ENCODE results near the gene UCK2. TPM values are rescaled to one million over a fixed set of nuclear protein-coding genes. Genes with fewer than 3 reads are reported as not detected.

UCK2 gene
- polyA plus RNA-seq, 3 donors, result 12.4 to 15.4 (median 12.8) TPM

GRCh38 chr1:165807613-165808012 lies 19.8 kb upstream of the UCK2 start:
- no peaks in the 10 kb centered on the region for H3K4me1 ChIP-seq (ENCODE audit: control insufficient read depth in 1 of 2, insufficient read depth in 2 of 2, low read length in 2 of 2)
- H3K79me2 ChIP-seq (ENCODE audit: insufficient read depth, low read length), result no peaks in the 10 kb centered on the region
- DNase-seq, result no peak
- H2AFZ ChIP-seq (ENCODE audit: insufficient read depth, low read depth, low read length, poor library complexity, severe bottlenecking), result no peak overlapping the region
- H3K9me3 Mint-ChIP-seq, result peaks cover 0 to 4% (median 2%) of the 10 kb centered on the region in 7 donors
- no peak overlapping the region for H3K27ac ChIP-seq (ENCODE audit: low read depth in 1 of 2, low read length in 2 of 2)
- peaks cover 0 to 7% (median 0%) of the 10 kb centered on the region in 3 donors for H3K27me3 Mint-ChIP-seq (ENCODE audit: low read depth in 3 of 3)
- H3K4me3 ChIP-seq (replicated peaks in 1 of 3; ENCODE audit: low read depth in 2 of 3, low read length in 3 of 3), result no peak overlapping the region
- H3K9me3 ChIP-seq (replicated peaks in 1 of 2; ENCODE audit: control insufficient read depth in 1 of 2, insufficient read depth in 1 of 2, low read length in 2 of 2), result no peaks in the 10 kb centered on the region
- H3K9ac ChIP-seq (ENCODE audit: insufficient read depth, low read length, poor library complexity, severe bottlenecking), result no peak overlapping the region
- H3K27me3 ChIP-seq (ENCODE audit: control insufficient read depth in 2 of 2, insufficient read depth in 2 of 2, low read length in 2 of 2), result no peaks in the 10 kb centered on the region
- H3K36me3 Mint-ChIP-seq, result no peaks in the 10 kb centered on the region
- no peak overlapping the region for H3K27ac Mint-ChIP-seq
- intact Hi-C loops (cut with micrococcal nuclease), result no loop called here
- no peaks in the 10 kb centered on the region for H3K4me1 Mint-ChIP-seq
- no peak overlapping the region for H3K4me3 Mint-ChIP-seq
- H3K36me3 ChIP-seq (replicated peaks in 1 of 2; ENCODE audit: control insufficient read depth in 1 of 2, insufficient read depth in 2 of 2, low read length in 2 of 2), result no peaks in the 10 kb centered on the region
- TF ChIP-seq CTCF (IDR thresholded peaks at IDR 0.05), result no peak
- no peak overlapping the region for H3K4me2 ChIP-seq (replicated peaks; ENCODE audit: extremely low read depth, low read length, poor library complexity, severe bottlenecking)
- H4K20me1 ChIP-seq (ENCODE audit: insufficient read depth, low read length), result no peaks in the 10 kb centered on the region

- peaks cover 5 to 14% (median 12%) of the 10 kb centered on the region in 7 donors for H3K9me3 Mint-ChIP-seq
- no peaks in the 10 kb centered on the region for H3K79me2 ChIP-seq (ENCODE audit: insufficient read depth, low read length)
- 100% methylated on average over 1 of the region's 3 CpGs for WGBS (ENCODE audit: insufficient coverage)
Observed at GRCh38 chr1:165815725-165816124, 11.7 kb upstream of the UCK2 start.

More at GRCh38 chr1:165815725-165816124, 11.7 kb upstream of the UCK2 start:
- H3K27me3 Mint-ChIP-seq (ENCODE audit: low read depth in 3 of 3), result no peaks in the 10 kb centered on the region
- H3K36me3 Mint-ChIP-seq, result peaks cover 0 to 2% of the 10 kb centered on the region in 2 donors
- Histone ChIP-seq H3K4me3 (replicated peaks in 1 of 3; ENCODE audit: low read depth in 2 of 3, low read length in 3 of 3) (no peak overlapping the region), H3K36me3 (replicated peaks in 1 of 2; ENCODE audit: control insufficient read depth in 1 of 2, insufficient read depth in 2 of 2, low read length in 2 of 2) (no peaks in the 10 kb centered on the region), H2AFZ (ENCODE audit: insufficient read depth, low read depth, low read length, poor library complexity, severe bottlenecking) (no peak overlapping the region), H3K9me3 (replicated peaks in 1 of 2; ENCODE audit: control insufficient read depth in 1 of 2, insufficient read depth in 1 of 2, low read length in 2 of 2) (peaks cover 0 to 8% of the 10 kb centered on the region in 2 donors), H3K27me3 (ENCODE audit: control insufficient read depth in 2 of 2, insufficient read depth in 2 of 2, low read length in 2 of 2) (no peaks in the 10 kb centered on the region), H4K20me1 (ENCODE audit: insufficient read depth, low read length) (no peaks in the 10 kb centered on the region), H3K4me1 (ENCODE audit: control insufficient read depth in 1 of 2, insufficient read depth in 2 of 2, low read length in 2 of 2) (no peaks in the 10 kb centered on the region), H3K4me2 (replicated peaks; ENCODE audit: extremely low read depth, low read length, poor library complexity, severe bottlenecking) (no peak overlapping the region), H3K9ac (ENCODE audit: insufficient read depth, low read length, poor library complexity, severe bottlenecking) (no peak overlapping the region), H3K27ac (ENCODE audit: low read depth in 1 of 2, low read length in 2 of 2) (no peak overlapping the region)
- no peak for DNase-seq
- no peak overlapping the region for H3K27ac Mint-ChIP-seq
- no peak overlapping the region for H3K4me3 Mint-ChIP-seq
- no peak for TF ChIP-seq CTCF (IDR thresholded peaks at IDR 0.05)
- no peaks in the 10 kb centered on the region for H3K4me1 Mint-ChIP-seq
- intact Hi-C loops (cut with micrococcal nuclease), result no loop called here

Data from CD14-positive monocyte (primary cell).